ENCODE data around the gene RAPGEF1.

Gene RAPGEF1

DNA sequence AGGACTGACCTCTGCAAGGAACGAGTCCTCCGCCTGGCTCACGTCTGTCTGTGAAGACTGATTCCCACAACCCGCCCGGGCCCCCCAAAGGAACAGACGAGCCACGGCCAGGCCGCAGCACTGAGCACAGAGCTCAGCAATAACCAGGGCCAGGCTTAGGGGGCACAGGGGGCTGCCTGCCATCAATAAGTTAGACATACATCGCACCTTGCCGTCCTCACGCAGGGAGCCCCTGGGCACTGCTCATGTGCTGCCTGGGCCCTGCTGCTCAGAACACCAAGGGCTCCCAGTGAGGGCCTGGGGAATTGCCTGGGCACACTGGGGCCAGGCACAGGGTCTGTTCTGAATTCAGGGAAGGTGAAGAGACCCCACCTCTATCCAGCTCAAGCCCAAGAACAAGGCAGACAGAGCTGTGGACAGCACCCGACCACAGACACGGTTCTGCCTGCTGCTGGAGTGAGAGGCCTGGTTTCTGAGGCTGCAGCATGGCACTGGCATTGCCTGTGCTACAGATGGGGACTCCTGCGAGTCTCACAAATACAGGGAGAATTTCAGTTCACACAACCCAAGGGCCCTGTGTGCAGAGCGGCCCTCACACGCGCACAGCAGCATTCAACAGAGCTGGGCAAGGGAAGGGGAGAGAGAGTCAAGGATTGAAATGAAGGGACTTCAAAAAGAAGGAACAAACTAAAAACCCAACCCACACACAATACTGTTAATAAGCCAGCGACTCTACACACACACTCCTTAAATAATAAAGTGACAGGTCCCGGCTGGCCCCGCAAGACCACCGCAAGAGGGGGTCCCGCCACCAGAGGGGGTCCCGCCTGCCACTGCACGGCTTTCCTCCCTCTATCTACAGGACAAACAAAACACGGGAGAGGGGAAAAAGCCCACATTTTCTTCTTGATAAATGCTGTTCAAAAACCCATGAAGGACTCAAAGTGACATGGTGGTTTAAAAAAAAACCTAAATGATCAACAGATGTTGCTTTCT, 162.6 kb downstream of the RAPGEF1 start:
- no peak overlapping the region for H3K27ac ChIP-seq (ENCODE audit: insufficient read depth in 1 of 2, low read depth in 1 of 2, low read length in 2 of 2, poor library complexity in 1 of 2, severe bottlenecking in 2 of 2)
- WGBS (ENCODE audit: insufficient coverage): 67% methylated on average over 20 of the region's 25 CpGs
- ChIA-PET POLR2A (no interaction called here), CTCF (interaction anchor here (1.3 kb wide), 1 partner anchor 7 kb away, joined by 4 read pairs; no protein-coding TSS in a partner anchor)
- no peak overlapping the region for H3K4me3 ChIP-seq (ENCODE audit: control insufficient read depth in 1 of 7, extremely low read depth in 1 of 7, insufficient read depth in 4 of 7, low read depth in 2 of 7, low read length in 6 of 7)
- peaks cover 0 to 42% (median 37%) of the 10 kb centered on the region in 4 experiments for H3K4me1 ChIP-seq (ENCODE audit: control extremely low read depth in 1 of 4, control insufficient read depth in 4 of 4, insufficient read depth in 4 of 4, low read length in 3 of 4)
- DNase-seq: peak in 1 of 3 donors; percentile 30
- H3K9me3 ChIP-seq (ENCODE audit: control extremely low read depth in 1 of 5, control insufficient read depth in 4 of 5, insufficient read depth in 2 of 5, low read depth in 1 of 5, low read length in 4 of 5): no peaks in the 10 kb centered on the region
- H3K36me3 ChIP-seq (ENCODE audit: control insufficient read depth in 4 of 4, insufficient read depth in 4 of 4, low read length in 3 of 4): peaks cover 0 to 55% (median 16%) of the 10 kb centered on the region in 4 experiments
- no peaks in the 10 kb centered on the region for H3K27me3 ChIP-seq (replicated peaks in 2 of 5; ENCODE audit: control insufficient read depth in 4 of 5, insufficient read depth in 5 of 5, low read length in 4 of 5)

DNA sequence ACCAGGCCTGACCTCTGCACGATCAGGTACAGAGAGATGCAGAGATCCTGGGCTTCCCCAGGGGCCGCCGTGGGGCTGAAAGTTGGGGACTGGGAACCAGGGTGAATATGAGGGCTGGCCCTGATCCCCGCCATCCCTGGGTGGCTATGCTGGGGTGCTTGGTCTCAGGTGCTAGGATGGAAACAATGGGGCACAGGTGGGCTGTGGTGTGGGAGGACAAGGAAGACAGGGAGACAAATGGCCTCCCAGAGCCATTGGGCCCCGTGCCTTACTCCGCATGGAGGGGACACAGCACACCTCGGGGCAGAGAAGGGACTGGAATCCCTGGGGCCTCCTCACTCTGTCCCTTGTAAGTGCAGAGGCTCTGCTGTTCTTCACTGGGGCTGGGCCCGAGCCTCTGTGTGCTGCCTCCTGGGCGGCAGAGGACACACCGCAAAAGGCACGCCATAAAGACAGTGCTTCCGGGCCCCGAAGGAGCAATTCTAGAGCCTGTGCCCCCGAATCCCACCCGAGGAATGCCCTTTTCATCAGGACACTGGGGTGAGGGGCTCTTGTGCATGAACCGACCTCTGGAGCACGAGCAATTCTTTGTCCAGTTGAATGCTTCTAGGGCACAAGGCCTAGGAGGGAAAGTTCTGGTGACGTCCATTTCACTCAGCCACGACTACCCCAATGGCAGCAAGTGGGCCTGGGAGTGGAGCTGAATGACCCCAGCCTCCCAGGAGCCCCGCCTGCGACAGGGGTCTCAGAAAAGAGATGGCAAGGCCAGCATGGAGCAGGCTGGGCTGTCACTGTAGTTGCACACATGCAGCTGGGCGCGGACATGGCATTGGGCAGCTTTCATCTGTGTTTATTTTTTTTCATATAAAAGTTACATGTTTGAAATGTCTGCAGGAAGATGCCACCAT, 163.7 kb downstream of the RAPGEF1 start:
- Histone ChIP-seq H3K27me3 (replicated peaks in 2 of 5; ENCODE audit: control insufficient read depth in 4 of 5, insufficient read depth in 5 of 5, low read length in 4 of 5) (no peaks in the 10 kb centered on the region), H3K27ac (ENCODE audit: insufficient read depth in 1 of 2, low read depth in 1 of 2, low read length in 2 of 2, poor library complexity in 1 of 2, severe bottlenecking in 2 of 2) (no peak overlapping the region), H3K4me3 (ENCODE audit: control insufficient read depth in 1 of 7, extremely low read depth in 1 of 7, insufficient read depth in 4 of 7, low read depth in 2 of 7, low read length in 6 of 7) (no peak overlapping the region), H3K4me1 (ENCODE audit: control extremely low read depth in 1 of 4, control insufficient read depth in 4 of 4, insufficient read depth in 4 of 4, low read length in 3 of 4) (peaks cover 0 to 42% (median 37%) of the 10 kb centered on the region in 4 experiments), H3K36me3 (ENCODE audit: control insufficient read depth in 4 of 4, insufficient read depth in 4 of 4, low read length in 3 of 4) (peaks cover 0 to 47% (median 11%) of the 10 kb centered on the region in 4 experiments), H3K9me3 (ENCODE audit: control extremely low read depth in 1 of 5, control insufficient read depth in 4 of 5, insufficient read depth in 2 of 5, low read depth in 1 of 5, low read length in 4 of 5) (no peaks in the 10 kb centered on the region)
- ChIA-PET CTCF (no interaction called here), POLR2A (no interaction called here)
- WGBS (ENCODE audit: insufficient coverage): 98% methylated on average over 21 of the region's 23 CpGs
- DNase-seq: no peak

GRCh38 chr9:131574730-131575640, 164.9 kb downstream of the RAPGEF1 start:
- H3K36me3 ChIP-seq (ENCODE audit: control insufficient read depth in 4 of 4, insufficient read depth in 4 of 4, low read length in 3 of 4): peaks cover 0 to 40% (median 9%) of the 10 kb centered on the region in 4 experiments
- CTCF ChIA-PET: no interaction called here
- POLR2A ChIA-PET: no interaction called here

DNA sequence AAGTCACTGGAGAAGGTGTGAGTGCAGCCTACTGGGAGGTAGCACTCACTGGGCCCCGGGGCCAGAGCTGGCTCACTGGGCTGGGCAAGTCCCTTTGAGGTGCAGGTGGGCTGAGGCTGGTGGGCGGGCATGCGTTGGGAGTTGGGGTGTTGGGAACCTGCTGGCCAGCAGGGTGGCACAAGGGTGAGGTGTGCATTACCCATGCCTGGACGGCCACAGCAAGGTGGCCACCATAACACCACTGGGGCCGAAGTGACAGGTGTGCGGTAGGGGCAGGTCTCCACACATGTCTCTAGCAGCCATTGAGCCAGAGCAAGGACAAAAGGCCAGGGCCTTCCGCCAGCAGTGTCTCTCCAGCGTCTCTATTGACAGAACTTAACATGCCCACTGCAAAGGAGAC, 172.0 kb downstream of the RAPGEF1 start:
- WGBS (ENCODE audit: insufficient coverage): 97% methylated on average over 5 of the region's 8 CpGs
- H3K9me3 ChIP-seq (ENCODE audit: control extremely low read depth in 1 of 5, control insufficient read depth in 4 of 5, insufficient read depth in 2 of 5, low read depth in 1 of 5, low read length in 4 of 5): peaks cover 0 to 2% (median 0%) of the 10 kb centered on the region in 5 experiments
- no peaks in the 10 kb centered on the region for H3K4me1 ChIP-seq (ENCODE audit: control extremely low read depth in 1 of 4, control insufficient read depth in 4 of 4, insufficient read depth in 4 of 4, low read length in 3 of 4)
- POLR2A ChIA-PET: no interaction called here
- H3K27me3 ChIP-seq (replicated peaks in 2 of 5; ENCODE audit: control insufficient read depth in 4 of 5, insufficient read depth in 5 of 5, low read length in 4 of 5): no peaks in the 10 kb centered on the region
- H3K27ac ChIP-seq (ENCODE audit: insufficient read depth in 1 of 2, low read depth in 1 of 2, low read length in 2 of 2, poor library complexity in 1 of 2, severe bottlenecking in 2 of 2): no peak overlapping the region
- no peak overlapping the region for H3K4me3 ChIP-seq (ENCODE audit: control insufficient read depth in 1 of 7, extremely low read depth in 1 of 7, insufficient read depth in 4 of 7, low read depth in 2 of 7, low read length in 6 of 7)
- CTCF ChIA-PET: no interaction called here
- no peak for DNase-seq
- H3K36me3 ChIP-seq (ENCODE audit: control insufficient read depth in 4 of 4, insufficient read depth in 4 of 4, low read length in 3 of 4): peaks cover 0 to 5% (median 4%) of the 10 kb centered on the region in 4 experiments

More at GRCh38 chr9:131574730-131575640, 164.9 kb downstream of the RAPGEF1 start:
- 98% methylated on average over 9 of the region's 17 CpGs for whole genome bisulfite sequencing (ENCODE audit: insufficient coverage)
- peaks cover 0 to 36% (median 33%) of the 10 kb centered on the region in 4 experiments for H3K4me1 ChIP-seq (ENCODE audit: control extremely low read depth in 1 of 4, control insufficient read depth in 4 of 4, insufficient read depth in 4 of 4, low read length in 3 of 4)
- no peak overlapping the region for H3K27ac ChIP-seq (ENCODE audit: insufficient read depth in 1 of 2, low read depth in 1 of 2, low read length in 2 of 2, poor library complexity in 1 of 2, severe bottlenecking in 2 of 2)
- H3K4me3 ChIP-seq (ENCODE audit: control insufficient read depth in 1 of 7, extremely low read depth in 1 of 7, insufficient read depth in 4 of 7, low read depth in 2 of 7, low read length in 6 of 7): no peak overlapping the region
- no peak for DNase-seq
- no peaks in the 10 kb centered on the region for H3K27me3 ChIP-seq (replicated peaks in 2 of 5; ENCODE audit: control insufficient read depth in 4 of 5, insufficient read depth in 5 of 5, low read length in 4 of 5)
- no peaks in the 10 kb centered on the region for H3K9me3 ChIP-seq (ENCODE audit: control extremely low read depth in 1 of 5, control insufficient read depth in 4 of 5, insufficient read depth in 2 of 5, low read depth in 1 of 5, low read length in 4 of 5)

DNA sequence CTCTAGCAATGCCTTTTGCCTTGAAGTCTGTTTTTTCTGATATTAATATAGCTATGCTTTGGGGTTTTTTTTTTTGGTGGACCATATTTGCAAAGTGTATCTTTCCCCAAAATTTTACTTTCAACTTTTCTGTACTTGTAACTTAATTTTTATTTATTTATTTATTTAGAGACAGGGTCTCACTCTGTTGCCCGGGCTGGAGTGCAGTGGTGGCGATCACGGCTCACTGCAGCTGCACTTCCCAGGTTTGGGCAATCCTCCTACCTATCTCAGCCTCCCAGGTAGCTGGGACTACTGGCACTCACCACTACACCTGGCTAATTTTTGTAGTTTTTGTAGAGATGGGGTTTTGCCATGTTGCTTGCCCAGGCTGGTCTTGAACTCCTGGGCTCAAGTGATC, 173.7 kb downstream of the RAPGEF1 start:
- no peak overlapping the region for H3K4me3 ChIP-seq (ENCODE audit: control insufficient read depth in 1 of 7, extremely low read depth in 1 of 7, insufficient read depth in 4 of 7, low read depth in 2 of 7, low read length in 6 of 7)
- H3K27me3 ChIP-seq (replicated peaks in 2 of 5; ENCODE audit: control insufficient read depth in 4 of 5, insufficient read depth in 5 of 5, low read length in 4 of 5): no peaks in the 10 kb centered on the region
- DNase-seq: no peak
- peaks cover 0 to 5% (median 3%) of the 10 kb centered on the region in 5 experiments for H3K9me3 ChIP-seq (ENCODE audit: control extremely low read depth in 1 of 5, control insufficient read depth in 4 of 5, insufficient read depth in 2 of 5, low read depth in 1 of 5, low read length in 4 of 5)
- CTCF ChIA-PET: no interaction called here
- no peak overlapping the region for H3K27ac ChIP-seq (ENCODE audit: insufficient read depth in 1 of 2, low read depth in 1 of 2, low read length in 2 of 2, poor library complexity in 1 of 2, severe bottlenecking in 2 of 2)
- WGBS (ENCODE audit: insufficient coverage): no CpG with 5 or more reads among the region's 3 CpGs
- peaks cover 0 to 4% (median 3%) of the 10 kb centered on the region in 4 experiments for H3K36me3 ChIP-seq (ENCODE audit: control insufficient read depth in 4 of 4, insufficient read depth in 4 of 4, low read length in 3 of 4)
- POLR2A ChIA-PET: interaction anchor here (0.7 kb wide), 1 partner anchor 587 kb away, joined by 3 read pairs; no protein-coding TSS in a partner anchor
- no peaks in the 10 kb centered on the region for H3K4me1 ChIP-seq (ENCODE audit: control extremely low read depth in 1 of 4, control insufficient read depth in 4 of 4, insufficient read depth in 4 of 4, low read length in 3 of 4)

- H3K4me1 ChIP-seq (ENCODE audit: control extremely low read depth in 1 of 4, control insufficient read depth in 4 of 4, insufficient read depth in 4 of 4, low read length in 3 of 4): no peaks in the 10 kb centered on the region
- no peak overlapping the region for H3K4me3 ChIP-seq (ENCODE audit: control insufficient read depth in 1 of 7, extremely low read depth in 1 of 7, insufficient read depth in 4 of 7, low read depth in 2 of 7, low read length in 6 of 7)
- no peaks in the 10 kb centered on the region for H3K27me3 ChIP-seq (replicated peaks in 2 of 5; ENCODE audit: control insufficient read depth in 4 of 5, insufficient read depth in 5 of 5, low read length in 4 of 5)
- ChIA-PET POLR2A (interaction anchor here (0.7 kb wide), 1 partner anchor 588 kb away, joined by 3 read pairs; no protein-coding TSS in a partner anchor), CTCF (interaction anchor here (0.6 to 0.9 kb wide), 2 partner anchors 26 to 174 kb away, joined by 3 to 4 read pairs; no protein-coding TSS in a partner anchor)
- peaks cover 0 to 4% (median 2%) of the 10 kb centered on the region in 4 experiments for H3K36me3 ChIP-seq (ENCODE audit: control insufficient read depth in 4 of 4, insufficient read depth in 4 of 4, low read length in 3 of 4)
- DNase-seq: no peak
- H3K9me3 ChIP-seq (ENCODE audit: control extremely low read depth in 1 of 5, control insufficient read depth in 4 of 5, insufficient read depth in 2 of 5, low read depth in 1 of 5, low read length in 4 of 5): peaks cover 0 to 5% (median 3%) of the 10 kb centered on the region in 5 experiments
- H3K27ac ChIP-seq (ENCODE audit: insufficient read depth in 1 of 2, low read depth in 1 of 2, low read length in 2 of 2, poor library complexity in 1 of 2, severe bottlenecking in 2 of 2): no peak overlapping the region
- WGBS (ENCODE audit: insufficient coverage): no CpG with 5 or more reads among the region's 5 CpGs
These were observed 174.5 kb downstream of the RAPGEF1 start for GRCh38 chr9:131565369-131565768.

Data from common myeloid progenitor, CD34-positive (primary cell).